SK-N-SH (cell line): Measurements from ENCODE around the gene ZNF764. TPM values are rescaled to one million over a fixed set of nuclear protein-coding genes. Genes with fewer than 3 reads are reported as not detected.

Experiments used
- CTCF ChIA-PET: fragments of 300-600, 350-600 bp; formaldehyde crosslinking; extraction: SDS; loops from one replicate; lab custom pipeline; 2021; lab: Yijun Ruan, JAX
- POLR2A ChIA-PET: fragments of 350-600 bp; sonication (Branson Sonifier 250); formaldehyde crosslinking; extraction: SDS; loops from one replicate; lab custom pipeline; 2020; ENCODE audit warnings: antibody characterized with exemption, inconsistent platforms; lab: Yijun Ruan, JAX
- DNase-seq: peaks from one replicate; pipeline ENCODE4 v3.0.0; 2012
- H2AFZ ChIP-seq: fragments of 200-600 bp; sonication (generic); 2 replicates; pipeline ENCODE4 v1.8.1; 2016; ENCODE audit warnings: antibody characterized with exemption, mild to moderate bottlenecking, low read depth
- H3F3A ChIP-seq: fragments of 200-600 bp; sonication (generic); replicated peaks from 2 replicates; pipeline ENCODE3; 2016; ENCODE audit warnings: antibody characterized with exemption, mild to moderate bottlenecking; ENCODE audit not compliant: insufficient read depth
- H3K27ac ChIP-seq, 2 experiments: fragments of 200-500 bp in 1 of 2; fragments of 200-600 bp in 1 of 2; sonication (Bioruptor generic) in 1 of 2; sonication (generic), shearing (Covaris generic) in 1 of 2; 2 replicates each; pipeline versions ENCODE4 v1.5.1 to v1.6.1; 2014 to 2016; ENCODE audit warnings: low read depth in 2 of 2, inconsistent platforms in 1 of 2, low read length in 1 of 2, mild to moderate bottlenecking in 1 of 2, mixed read lengths in 1 of 2
- H3K27me3 ChIP-seq: fragments of 200-600 bp; sonication (generic), shearing (Covaris generic); 2 replicates; pipeline ENCODE4 v1.6.1; 2016; ENCODE audit warnings: mixed run types; ENCODE audit not compliant: insufficient read depth
- H3K36me3 ChIP-seq, 2 experiments: fragments of 200-500 bp in 1 of 2; fragments of 200-600 bp in 1 of 2; sonication (Bioruptor generic) in 1 of 2; sonication (generic) in 1 of 2; replicated peaks in 1 of 2; 2 replicates each; pipeline versions ENCODE3 to v1.5.1; 2014 to 2016; ENCODE audit warnings: low read length in 1 of 2, mild to moderate bottlenecking in 1 of 2; ENCODE audit not compliant: insufficient read depth in 2 of 2, control insufficient read depth in 1 of 2
- H3K4me1 ChIP-seq, 2 experiments: fragments of 200-500 bp in 1 of 2; fragments of 200-600 bp in 1 of 2; sonication (Bioruptor generic) in 1 of 2; sonication (generic), shearing (Covaris generic) in 1 of 2; 2 replicates each; pipeline versions ENCODE4 v1.5.1 to v1.6.1; 2014 to 2016; ENCODE audit warnings: low read depth in 1 of 2, low read length in 1 of 2, mixed run types in 1 of 2; ENCODE audit not compliant: insufficient read depth in 2 of 2, control insufficient read depth in 1 of 2
- H3K4me2 ChIP-seq: fragments of 200-600 bp; sonication (generic), shearing (Covaris generic); 2 replicates; pipeline ENCODE4 v1.6.1; 2017; ENCODE audit warnings: mixed run types
- H3K4me3 ChIP-seq, 2 experiments: fragments of 200-500 bp in 1 of 2; fragments of 200-600 bp in 1 of 2; sonication (Bioruptor generic) in 1 of 2; sonication (generic), shearing (Covaris generic) in 1 of 2; 2 replicates each; pipeline versions ENCODE4 v1.5.1 to v1.8.1; 2014 to 2016; ENCODE audit warnings: low read depth in 2 of 2, inconsistent platforms in 1 of 2, low read length in 1 of 2, mild to moderate bottlenecking in 1 of 2, mixed read lengths in 1 of 2, moderate library complexity in 1 of 2
- H3K79me2 ChIP-seq: fragments of 200-600 bp; sonication (generic); 2 replicates; pipeline ENCODE4 v1.8.1; 2017; ENCODE audit warnings: mild to moderate bottlenecking; ENCODE audit not compliant: insufficient read depth
- H3K9ac ChIP-seq: fragments of 200-600 bp; sonication (generic); 2 replicates; pipeline ENCODE4 v1.6.1; 2017; ENCODE audit warnings: mixed run types
- H3K9me2 ChIP-seq: fragments of 200-600 bp; sonication (generic); 2 replicates; pipeline ENCODE4 v1.6.1; 2017; ENCODE audit warnings: mixed run types
- H3K9me3 ChIP-seq: fragments of 200-600 bp; sonication (generic); 2 replicates; pipeline ENCODE4 v1.6.1; 2017; ENCODE audit warnings: mixed run types, mild to moderate bottlenecking, moderate library complexity
- H4K20me1 ChIP-seq: fragments of 200-600 bp; sonication (generic); 2 replicates; pipeline ENCODE4 v1.6.1; 2017; ENCODE audit warnings: mild to moderate bottlenecking, mixed run types; ENCODE audit not compliant: insufficient read depth
- CTCF ChIP-seq: fragments of 200-600 bp; sonication (generic); IDR thresholded peaks from 2 replicates; pipeline ENCODE4 v1.6.1; 2017; ENCODE audit warnings: antibody characterized with exemption, mild to moderate bottlenecking, moderate library complexity
- EP300 ChIP-seq, 2 experiments: IDR thresholded peaks; 2 replicates each; pipeline versions ENCODE4 v1.4.0 to v1.6.1; 2012; ENCODE audit warnings: borderline replicate concordance in 1 of 2, low read depth in 1 of 2, low read length in 1 of 2
- FOXJ3 ChIP-seq: sonication (generic); formaldehyde crosslinking; IDR thresholded peaks from 2 replicates; pipeline ENCODE4 v1.5.1; 2020; ENCODE audit warnings: mild to moderate bottlenecking, missing genetic modification reagents
- GATA2 ChIP-seq: sonication (generic); formaldehyde crosslinking; IDR thresholded peaks from 2 replicates; pipeline ENCODE4 v1.5.0; 2020; ENCODE audit warnings: mild to moderate bottlenecking, missing genetic modification reagents
- JUND ChIP-seq: IDR thresholded peaks from 2 replicates; pipeline ENCODE4 v1.4.0; 2012
- MAX ChIP-seq: IDR thresholded peaks from 2 replicates; pipeline ENCODE4 v1.4.0; 2012; ENCODE audit warnings: low read depth
- MXI1 ChIP-seq: IDR thresholded peaks from 2 replicates; pipeline ENCODE4 v1.6.1; 2012; ENCODE audit warnings: mild to moderate bottlenecking, low read depth, low read length, improper control_type of control experiment
- NFIC ChIP-seq: IDR thresholded peaks from 2 replicates; pipeline ENCODE4 v1.4.0; 2012; ENCODE audit warnings: borderline replicate concordance
- PBX3 ChIP-seq: IDR thresholded peaks from 2 replicates; pipeline ENCODE4; 2012
- RCOR1 ChIP-seq: fragments of 150-350 bp; IDR thresholded peaks from 2 replicates; pipeline ENCODE4 v1.6.1; 2017; ENCODE audit warnings: antibody characterized with exemption, low read length
- REST ChIP-seq: IDR thresholded peaks from 2 replicates; pipeline ENCODE4 v1.6.1; 2012; ENCODE audit warnings: mild to moderate bottlenecking, low read depth, low read length, moderate library complexity
- RXRA ChIP-seq: IDR thresholded peaks from 2 replicates; pipeline ENCODE4 v1.4.0; 2012; ENCODE audit warnings: low read depth, mild to moderate bottlenecking, borderline replicate concordance
- SMC3 ChIP-seq: IDR thresholded peaks from 2 replicates; pipeline ENCODE4 v1.6.1; 2012; ENCODE audit warnings: low read depth, low read length, improper control_type of control experiment
- TEAD4 ChIP-seq: IDR thresholded peaks from 2 replicates; pipeline ENCODE4 v1.4.0; 2012; ENCODE audit warnings: mild to moderate bottlenecking, borderline replicate concordance; ENCODE audit not compliant: insufficient read depth
- YY1 ChIP-seq: IDR thresholded peaks from 2 replicates; pipeline ENCODE4 v1.4.0; 2012; ENCODE audit warnings: low read depth, mild to moderate bottlenecking
- WGBS: methylation state at CpG from one replicate; pipeline ENCODE4 v1.1.6; 2017; ENCODE audit warnings: low lambda C conversion rate; 5-methylcytosine and 5-hydroxymethylcytosine counted together
- polyA plus RNA-seq, 3 experiments: library from polyadenylated mRNA; depleted of rRNA; stranded (reverse); fragments of >200 nt; gene quantifications; 2 replicates each; pipeline ENCODE4 v1.2.3, GENCODE V29; 2012
- TF ChIP-seq, protein P1 (sequence below): fragments of 150-350 bp; IDR thresholded peaks from 2 replicates; pipeline ENCODE4 v1.6.1; 2017; ENCODE audit warnings: antibody characterized with exemption, low read length, low read depth, borderline replicate concordance

Gene ZNF764
- polyA plus RNA-seq, 1 of the 3 experiments (the other 2 are of a cell fraction), result 2.8 TPM

DNA sequence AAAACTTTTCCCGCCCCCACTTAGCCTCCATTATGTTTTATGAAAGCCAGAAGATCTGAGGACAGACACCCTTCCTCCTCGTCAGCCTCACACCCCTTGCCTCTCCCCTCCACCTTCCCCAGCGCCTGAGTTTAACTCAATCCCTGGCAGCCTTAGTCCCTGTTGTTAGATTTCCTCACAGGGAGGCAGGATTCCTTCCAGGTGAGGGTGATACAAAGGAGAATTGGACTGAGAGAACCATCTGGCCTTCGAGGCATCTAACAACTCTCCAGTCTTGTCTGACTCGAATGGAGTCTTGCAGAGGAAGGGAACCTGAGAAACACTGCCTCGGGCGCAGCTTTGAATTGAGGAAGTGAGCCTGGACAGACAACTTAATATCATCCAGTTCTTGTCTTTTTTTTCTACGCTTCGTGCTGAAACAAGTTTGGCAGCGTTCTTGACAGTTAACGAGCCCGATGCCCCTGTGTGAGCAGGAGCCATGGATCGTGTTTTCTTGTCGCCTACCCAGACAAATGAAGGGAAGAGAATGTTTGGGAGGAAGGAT is 30.5 kb downstream of the ZNF764 start:
- POLR2A ChIA-PET, result interaction anchor here (0.7 to 1.6 kb wide), 7 partner anchors 8 to 131 kb away, joined by 3 to 6 read pairs (median 3); partner anchors contain the start of genes DCTPP1, FBRS, PRR14 and SEPHS2
- Histone ChIP-seq H3K27ac (peak overlapping the region; percentile 69 to 96), H3K9me2 (no peaks in the 10 kb centered on the region), H4K20me1 (no peaks in the 10 kb centered on the region), H3K27me3 (no peaks in the 10 kb centered on the region), H3K9ac (peak overlapping the region; percentile 65), H2AFZ (peak overlapping the region; percentile 82), H3K9me3 (no peaks in the 10 kb centered on the region), H3K4me3 (peak overlapping the region; percentile 80), H3K79me2 (no peaks in the 10 kb centered on the region), H3F3A (peaks cover 4% of the 10 kb centered on the region), H3K36me3 (peaks cover 10 to 18% of the 10 kb centered on the region in 2 experiments), H3K4me1 (peaks cover 6 to 11% of the 10 kb centered on the region in 2 experiments; a peak in 3 of 4 replicates), H3K4me2 (peak overlapping the region; percentile 94)
- WGBS, result 51% methylated on average over 14 of the region's 14 CpGs
- CTCF ChIA-PET, result interaction anchor here (0.8 to 2.5 kb wide), 8 partner anchors 8 to 98 kb away, joined by 3 to 15 read pairs (median 4); partner anchors contain the start of genes DCTPP1, ZNF688 and ZNF764
- no peak for DNase-seq
- TF ChIP-seq RXRA, result no peak
- 0 out of 2 replicates have a peak, but pooled peaks have one; percentile 40 for TF ChIP-seq YY1

DNA sequence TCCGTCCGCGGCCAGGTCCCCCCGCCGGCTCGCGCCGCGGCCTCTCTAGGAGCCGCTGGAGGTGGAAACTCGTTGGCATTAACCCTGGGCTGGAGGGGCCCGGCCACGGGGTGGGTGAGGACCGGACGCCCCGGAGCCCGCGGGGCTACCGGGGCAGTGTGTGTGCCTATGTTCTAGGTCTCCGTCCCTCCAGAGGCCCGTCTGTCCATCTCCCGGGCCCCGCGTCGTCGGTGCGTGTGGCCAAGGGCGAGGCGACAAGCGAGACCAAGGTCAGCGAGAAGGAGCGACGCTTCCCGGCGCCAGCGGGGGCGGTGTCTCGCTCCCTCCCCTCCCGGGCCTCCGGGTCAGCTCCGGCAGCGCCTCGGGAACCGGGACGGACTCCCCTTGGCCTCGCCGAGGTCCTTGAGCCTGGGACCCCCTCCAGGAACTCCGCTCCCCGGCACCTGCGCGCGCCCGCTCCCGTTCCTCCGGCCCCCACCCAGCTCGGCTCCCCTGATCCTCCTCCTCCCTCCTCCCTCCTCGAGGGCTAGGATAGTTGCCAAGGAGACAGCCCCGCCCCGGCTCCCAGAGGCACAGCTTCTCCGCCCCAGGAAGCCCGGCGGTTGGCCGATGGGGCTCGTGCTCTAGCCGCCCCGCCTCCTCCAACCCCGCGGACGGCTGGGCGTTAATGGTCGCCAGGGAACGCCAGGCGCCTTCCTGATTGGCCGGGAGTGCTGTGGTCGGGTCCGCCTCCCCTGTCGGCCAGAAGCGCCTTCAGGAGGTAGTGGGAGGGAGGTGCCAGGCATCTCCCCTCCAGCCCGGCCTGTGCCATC is 31.1 kb downstream of the ZNF764 start:
- DNase-seq, result peak; percentile 97
- POLR2A ChIA-PET, result interaction anchor here (0.7 to 1.6 kb wide), 7 partner anchors 8 to 132 kb away, joined by 3 to 6 read pairs (median 3); partner anchors contain the start of genes DCTPP1, FBRS, PRR14 and SEPHS2
- Histone ChIP-seq H3K9me2 (no peaks in the 10 kb centered on the region), H3K4me2 (peak overlapping the region; percentile 94), H4K20me1 (no peaks in the 10 kb centered on the region), H3K4me3 (peak overlapping the region; percentile 80), H2AFZ (peak overlapping the region; percentile 82; the same call in 1 of the 2 replicates), H3K4me1 (peaks cover 6 to 11% of the 10 kb centered on the region in 2 experiments; a peak in 3 of 4 replicates), H3K36me3 (peaks cover 10 to 12% of the 10 kb centered on the region in 2 experiments), H3K79me2 (no peaks in the 10 kb centered on the region), H3K27me3 (no peaks in the 10 kb centered on the region), H3K9me3 (no peaks in the 10 kb centered on the region), H3F3A (peaks cover 3% of the 10 kb centered on the region), H3K9ac (peak overlapping the region; percentile 96), H3K27ac (peak overlapping the region; percentile 94 to 98)
- CTCF ChIA-PET, result interaction anchor here (0.8 to 2.5 kb wide), 8 partner anchors 9 to 97 kb away, joined by 3 to 15 read pairs (median 4); partner anchors contain the start of genes DCTPP1, ZNF688 and ZNF764
- 0% methylated on average over 1 of the region's 79 CpGs for WGBS
- TF ChIP-seq TEAD4 (no peak), REST (no peak), FOXJ3 (no peak), SMC3 (peak; percentile 22; the same call in 1 of the 2 replicates), GATA2 (CRISPR knock-in tag) (peak; percentile 11; the same call in 1 of the 2 replicates), JUND (no peak), EP300 (IDR thresholded peaks at IDR 0.05; ENCODE audit: borderline replicate concordance in 1 of 2, low read depth in 1 of 2, low read length in 1 of 2) (peak in 1 of 2 experiments; percentile 22; a peak in 1 of 4 replicates), NFIC (0 out of 2 replicates have a peak, but pooled peaks have one; percentile 6), MXI1 (peak; percentile 85), RCOR1 (no peak), CTCF (peak; percentile 39), PBX3 (no peak; the same call in 1 of the 2 replicates), MAX (peak; percentile 32)
- TF ChIP-seq, protein P1, sequence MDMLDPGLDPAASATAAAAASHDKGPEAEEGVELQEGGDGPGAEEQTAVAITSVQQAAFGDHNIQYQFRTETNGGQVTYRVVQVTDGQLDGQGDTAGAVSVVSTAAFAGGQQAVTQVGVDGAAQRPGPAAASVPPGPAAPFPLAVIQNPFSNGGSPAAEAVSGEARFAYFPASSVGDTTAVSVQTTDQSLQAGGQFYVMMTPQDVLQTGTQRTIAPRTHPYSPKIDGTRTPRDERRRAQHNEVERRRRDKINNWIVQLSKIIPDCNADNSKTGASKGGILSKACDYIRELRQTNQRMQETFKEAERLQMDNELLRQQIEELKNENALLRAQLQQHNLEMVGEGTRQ, result no peak
